T47D (cell line): Measurements from ENCODE around the gene P2RY2.
"Not testable (repeated sequence)": the region's sequence is repeated elsewhere in the genome, so short reads cannot be mapped to it uniquely, and the experiment has no call there.

Experiments
- DNase-seq, 2 experiments: peaks; one replicate each; pipeline versions ENCODE4 v3.0.0 to v3.0.0-alpha.2; 2011 to 2012; ENCODE audit warnings: low read depth in 1 of 2, low spot score in 1 of 2
- JUND ChIP-seq: IDR thresholded peaks from 2 replicates; pipeline ENCODE4 v1.6.1; 2012; ENCODE audit warnings: low read depth
- in situ Hi-C: cut with HindIII; loops from 2 replicates; pipeline ENCODE4 v1.10.0; 2016; ENCODE audit warnings: low sequenced_read_pairs, low pct_unique_long_range_greater_than_20kb

Gene P2RY2

DNA sequence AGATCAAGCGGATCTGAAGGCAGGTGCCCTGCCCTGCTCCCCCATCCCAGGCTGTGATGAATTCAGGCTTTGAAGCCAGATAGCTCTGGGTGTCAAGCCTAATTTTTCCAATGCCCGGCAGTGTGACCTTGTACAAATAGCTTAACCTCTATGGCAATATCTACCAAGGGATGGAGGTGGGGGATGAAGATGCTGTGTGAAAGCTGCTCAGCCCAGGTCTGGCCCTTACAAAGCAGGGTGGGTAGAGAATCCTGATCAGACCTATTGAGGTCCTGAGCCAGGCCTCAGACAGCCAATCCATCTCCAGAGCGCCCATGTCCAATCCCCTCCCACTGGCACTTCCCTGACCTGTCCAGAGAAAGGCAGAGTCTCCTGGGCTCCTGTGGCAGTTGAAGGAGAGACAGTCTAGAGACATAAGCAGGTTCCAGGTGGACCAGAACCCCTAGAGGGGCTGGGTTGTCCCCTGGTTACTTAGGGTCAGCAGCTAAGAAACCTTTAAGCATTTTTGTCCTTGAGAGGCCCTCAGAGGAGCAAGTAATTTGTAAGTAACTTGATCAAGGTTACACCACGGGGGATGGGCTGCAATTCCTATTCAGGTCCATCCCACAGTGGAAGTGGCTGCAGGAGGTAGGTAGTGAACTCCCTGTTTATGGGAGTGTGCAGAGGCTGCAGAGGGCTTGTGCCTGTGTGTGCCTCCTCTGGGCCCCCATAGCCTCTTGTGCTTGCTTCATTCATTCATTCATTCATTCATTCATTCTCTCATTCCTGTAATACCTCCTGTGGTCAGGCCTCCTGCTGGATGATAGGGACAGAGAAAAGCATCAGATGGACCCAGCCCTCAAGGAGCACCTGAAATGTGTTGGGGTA, 10.4 kb downstream of the P2RY2 start:
- peak; percentile 47 to 76 for DNase-seq
- TF ChIP-seq JUND, result no peak
- in situ Hi-C loops, result no loop called here

GRCh38 chr11:73229321-73229895, 11.3 kb downstream of the P2RY2 start:
- in situ Hi-C loops, result no loop called here
- TF ChIP-seq JUND, result no peak
- DNase-seq, result no peak

DNA sequence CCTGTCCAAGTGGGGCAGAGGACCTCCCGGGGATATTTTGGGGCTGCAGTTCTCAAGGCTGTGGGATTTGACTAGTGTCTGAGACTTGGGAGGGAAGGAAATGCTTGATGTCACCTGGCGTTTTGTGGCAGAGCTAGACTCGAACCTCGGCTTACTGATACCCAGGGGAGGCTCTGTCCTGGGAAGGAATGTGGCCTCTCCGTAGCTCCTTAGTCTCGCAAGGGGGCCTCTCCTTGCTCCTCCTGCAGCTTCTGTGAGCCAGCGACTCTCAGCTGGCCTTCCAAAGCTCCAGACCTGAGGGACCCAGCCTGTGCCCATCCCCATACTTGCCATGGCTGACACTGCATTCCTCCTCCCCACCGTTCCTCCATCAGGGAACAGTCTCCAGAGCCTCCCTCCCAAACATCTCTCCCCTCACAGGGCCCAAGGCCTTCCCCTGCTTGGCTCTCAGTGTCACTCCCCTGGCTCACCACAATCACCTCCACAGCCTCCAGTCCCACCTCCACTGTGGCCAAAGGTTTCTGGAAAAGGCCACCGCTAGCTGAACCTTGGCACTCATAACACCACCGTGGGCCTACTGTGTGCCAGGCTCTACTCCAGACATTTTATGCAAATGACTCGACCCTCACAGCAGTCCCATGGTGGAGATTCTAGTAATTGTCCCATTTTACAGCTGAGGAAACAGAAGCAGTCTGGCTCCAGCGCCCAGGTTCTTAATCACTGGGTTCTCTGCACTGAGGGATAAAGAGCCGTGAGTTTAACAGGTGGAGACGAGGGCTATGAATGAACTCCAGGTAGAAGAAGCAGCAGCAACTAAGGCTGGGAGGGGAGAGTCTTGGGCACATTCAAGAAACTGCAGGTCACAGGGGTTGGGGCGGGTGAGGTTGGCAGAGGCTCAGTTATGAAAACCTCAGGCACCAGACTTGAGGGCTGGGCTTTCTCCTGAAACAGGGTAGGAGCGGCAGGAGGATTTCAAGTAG, 12.1 kb downstream of the P2RY2 start:
- in situ Hi-C loops, result no loop called here
- DNase-seq, result no peak
- no peak for TF ChIP-seq JUND

- in situ Hi-C loops, result no loop called here
- no peak for DNase-seq
- TF ChIP-seq JUND, result no peak
Observed at GRCh38 chr11:73230931-73231330, 12.8 kb downstream of the P2RY2 start.

GRCh38 chr11:73232487-73232886, 14.4 kb downstream of the P2RY2 start:
- DNase-seq, in situ Hi-C loops: not testable (repeated sequence)

DNA sequence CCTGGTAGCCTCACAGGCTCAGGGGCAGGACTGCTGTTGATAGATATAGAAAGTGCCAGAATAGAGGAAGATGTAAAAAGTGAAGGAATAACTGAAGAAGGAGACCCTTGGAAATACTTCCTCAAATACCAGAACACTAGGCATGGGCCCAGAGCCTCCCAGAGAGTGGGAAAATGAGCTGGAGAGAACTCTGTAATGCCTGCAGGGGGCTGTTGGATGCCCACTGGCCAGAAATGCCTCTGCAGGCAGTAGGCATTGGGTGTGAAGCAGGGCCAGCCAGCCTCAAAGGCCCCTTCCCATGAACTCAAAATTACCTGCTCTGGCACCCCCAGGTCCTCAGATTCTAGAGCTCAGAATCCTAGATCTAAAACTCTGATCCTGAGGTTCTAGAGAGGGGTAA, 15.1 kb downstream of the P2RY2 start:
- in situ Hi-C loops, result no loop called here
- no peak for DNase-seq
- no peak for TF ChIP-seq JUND

- DNase-seq, result no peak
- TF ChIP-seq JUND, result no peak
- in situ Hi-C loops, result no loop called here
Observed at GRCh38 chr11:73233692-73234470, 15.8 kb downstream of the P2RY2 start.

DNA sequence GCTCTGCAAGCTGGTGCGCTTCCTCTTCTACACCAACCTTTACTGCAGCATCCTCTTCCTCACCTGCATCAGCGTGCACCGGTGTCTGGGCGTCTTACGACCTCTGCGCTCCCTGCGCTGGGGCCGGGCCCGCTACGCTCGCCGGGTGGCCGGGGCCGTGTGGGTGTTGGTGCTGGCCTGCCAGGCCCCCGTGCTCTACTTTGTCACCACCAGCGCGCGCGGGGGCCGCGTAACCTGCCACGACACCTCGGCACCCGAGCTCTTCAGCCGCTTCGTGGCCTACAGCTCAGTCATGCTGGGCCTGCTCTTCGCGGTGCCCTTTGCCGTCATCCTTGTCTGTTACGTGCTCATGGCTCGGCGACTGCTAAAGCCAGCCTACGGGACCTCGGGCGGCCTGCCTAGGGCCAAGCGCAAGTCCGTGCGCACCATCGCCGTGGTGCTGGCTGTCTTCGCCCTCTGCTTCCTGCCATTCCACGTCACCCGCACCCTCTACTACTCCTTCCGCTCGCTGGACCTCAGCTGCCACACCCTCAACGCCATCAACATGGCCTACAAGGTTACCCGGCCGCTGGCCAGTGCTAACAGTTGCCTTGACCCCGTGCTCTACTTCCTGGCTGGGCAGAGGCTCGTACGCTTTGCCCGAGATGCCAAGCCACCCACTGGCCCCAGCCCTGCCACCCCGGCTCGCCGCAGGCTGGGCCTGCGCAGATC, 16.5 kb downstream of the P2RY2 start:
- DNase-seq, result no peak
- in situ Hi-C loops, result no loop called here
- TF ChIP-seq JUND, result no peak

GRCh38 chr11:73235236-73235786, 17.2 kb downstream of the P2RY2 start:
- TF ChIP-seq JUND, result no peak
- in situ Hi-C loops, result no loop called here
- no peak for DNase-seq

DNA sequence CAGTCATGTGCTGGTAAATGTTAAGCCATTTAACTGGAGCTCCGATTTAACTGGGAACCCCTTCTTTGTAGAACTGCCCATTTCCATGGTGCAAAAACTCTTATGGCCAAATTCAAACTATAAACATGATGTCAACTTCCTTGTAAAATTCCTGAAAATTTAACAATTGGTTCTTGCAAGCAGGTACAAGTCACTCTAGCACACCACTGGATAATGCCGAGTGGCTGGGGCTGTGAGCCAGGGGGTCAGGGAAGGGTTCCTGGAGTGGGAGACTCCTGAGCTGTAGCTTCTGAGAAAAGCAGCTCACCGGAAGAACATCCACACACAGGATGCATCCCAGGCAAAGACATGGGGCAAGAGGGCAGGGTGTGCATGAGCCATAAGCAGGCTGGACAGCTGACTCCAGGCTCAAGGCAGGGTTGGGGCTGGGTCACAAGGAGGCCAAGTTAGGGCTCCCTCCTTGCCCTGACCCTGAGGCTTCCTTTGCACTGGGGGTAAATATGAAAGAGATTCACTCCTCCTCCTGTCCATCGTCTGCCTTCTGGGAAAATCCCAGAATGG, 18.2 kb downstream of the P2RY2 start:
- in situ Hi-C loops, result no loop called here
- TF ChIP-seq JUND, result no peak
- DNase-seq, result no peak

DNA sequence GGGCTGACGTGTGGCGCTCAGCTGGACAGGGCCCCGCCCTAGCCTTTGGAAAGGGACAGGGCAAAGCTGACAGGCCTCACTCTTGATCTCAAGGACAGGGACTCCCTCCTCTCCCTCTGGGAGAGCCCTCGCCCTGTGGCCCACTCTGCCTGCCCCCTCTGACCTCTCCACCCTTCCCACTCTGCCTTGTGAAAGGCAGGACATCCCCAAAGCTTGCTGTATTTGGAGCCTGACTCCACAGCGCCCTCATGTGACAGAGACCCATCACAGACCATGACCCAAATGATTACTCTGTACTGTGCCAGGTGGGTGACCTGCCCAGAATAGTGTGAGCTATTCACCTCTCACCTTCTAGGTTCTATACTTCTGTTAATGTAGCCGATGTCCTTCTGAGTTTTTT, 18.8 kb downstream of the P2RY2 start:
- TF ChIP-seq JUND, result no peak
- DNase-seq, result peak; percentile 84 to 90
- in situ Hi-C loops, result no loop called here
